CD4-positive, alpha-beta T cell (primary cell): ENCODE measurements around the gene TSC2. TPM values are rescaled to one million over a fixed set of nuclear protein-coding genes. Genes with fewer than 3 reads are reported as not detected.

Experiments
- ATAC-seq: fragments of 200-7000 bp; cut with Tn5 transposase; one replicate; pipeline ENCODE4 v1.10.0; 2022; ENCODE audit warnings: mild to moderate bottlenecking; ENCODE audit not compliant: poor library complexity
- CTCF ChIA-PET: fragments of 350-600 bp; sonication (Branson Sonifier 250); formaldehyde crosslinking; loops from one replicate; lab custom pipeline; 2021; ENCODE audit warnings: antibody characterized with exemption, inconsistent platforms; lab: Charles Lee
- POLR2A ChIA-PET: fragments of 350-600 bp; sonication (Branson Sonifier 250); formaldehyde crosslinking; loops from one replicate; lab custom pipeline; 2021; ENCODE audit warnings: antibody characterized with exemption, inconsistent platforms; lab: Charles Lee
- DNase-seq, 14 experiments: peaks; one replicate each; pipeline ENCODE4 v3.0.0-alpha.2; 2013 to 2020; ENCODE audit warnings: mixed read lengths in 2 of 14
- H3K27ac ChIP-seq, 2 donors: one replicate each; pipeline versions ENCODE4 v1.5.1 to v1.7.0; 2013; ENCODE audit warnings: low read length in 2 of 2, low read depth in 1 of 2, mild to moderate bottlenecking in 1 of 2
- H3K27me3 ChIP-seq, 2 experiments: 1 replicate in 1 of 2; 2 replicates in 1 of 2; pipeline versions ENCODE4 v1.6.1 to v1.7.0; 2013; ENCODE audit warnings: low read length in 2 of 2, control low read depth in 1 of 2, mild to moderate bottlenecking in 1 of 2, moderate library complexity in 1 of 2; ENCODE audit not compliant: insufficient read depth in 2 of 2, control insufficient read depth in 1 of 2
- H3K36me3 ChIP-seq: one replicate; pipeline ENCODE4 v1.6.1; 2013; ENCODE audit warnings: low read length, control low read depth; ENCODE audit not compliant: insufficient read depth
- H3K4me1 ChIP-seq: one replicate; pipeline ENCODE4 v1.6.1; 2013; ENCODE audit warnings: low read length, control low read depth; ENCODE audit not compliant: insufficient read depth
- H3K4me3 ChIP-seq: one replicate; pipeline ENCODE4 v1.5.1; 2013; ENCODE audit warnings: mild to moderate bottlenecking, low read length, moderate library complexity
- H3K9me3 ChIP-seq, 2 experiments: 1 replicate in 1 of 2; 2 replicates in 1 of 2; pipeline versions ENCODE4 v1.6.1 to v1.7.0; 2013; ENCODE audit warnings: low read length in 2 of 2, mild to moderate bottlenecking in 2 of 2, control low read depth in 1 of 2, moderate library complexity in 1 of 2; ENCODE audit not compliant: control insufficient read depth in 1 of 2, insufficient read depth in 1 of 2
- H3K27ac Mint-ChIP-seq: one replicate; pipeline ENCODE4 v1.8.0; 2020; ENCODE audit warnings: mixed read lengths
- H3K27me3 Mint-ChIP-seq: one replicate; pipeline ENCODE4 v1.8.0; 2021; ENCODE audit warnings: mixed read lengths
- H3K36me3 Mint-ChIP-seq: one replicate; pipeline ENCODE4 v1.8.0; 2021; ENCODE audit warnings: low read depth, mixed read lengths
- H3K4me1 Mint-ChIP-seq: one replicate; pipeline ENCODE4 v1.8.0; 2021; ENCODE audit warnings: low read depth, mixed read lengths
- H3K4me3 Mint-ChIP-seq: one replicate; pipeline ENCODE4 v1.8.0; 2020; ENCODE audit warnings: mild to moderate bottlenecking, mixed read lengths
- H3K9me3 Mint-ChIP-seq: one replicate; pipeline ENCODE4 v1.8.0; 2020; ENCODE audit warnings: mixed read lengths
- intact Hi-C, 2 experiments: fragments of 100-400 bp; cut with DNase I in 1 of 2; cut with micrococcal nuclease in 1 of 2; formaldehyde crosslinking; loops; one replicate each; pipeline versions ENCODE4 v1.15.1 to v1.9.0; 2023 to 2025; cut with DNase I, micrococcal nuclease
- total RNA-seq, 174 experiments: library from RNA in 2 of 174; stranded (reverse) in 2 of 174; gene quantifications; one replicate each; pipeline ENCODE4 v1.2.3 and lab custom pipeline; 2021 to 2026
- TF ChIP-seq, protein P1 (sequence below): fragments of 200-600 bp; IDR thresholded peaks from one replicate; pipeline ENCODE4 v1.8.0; 2022; ENCODE audit warnings: antibody characterized with exemption, mild to moderate bottlenecking

Gene TSC2
- total RNA-seq, 2 experiments from 2014 or later = 83.0 to 85.0 TPM

- peaks cover 62% of the 10 kb centered on the region for H3K36me3 ChIP-seq
- DNase-seq (no peak), ATAC-seq (no peak)
- peaks cover 27% of the 10 kb centered on the region for H3K36me3 Mint-ChIP-seq
- no peak overlapping the region for H3K4me3 ChIP-seq
- no peak overlapping the region for H3K27ac ChIP-seq
- H3K27me3 Mint-ChIP-seq = no peaks in the 10 kb centered on the region
- TF ChIP-seq, protein P1, sequence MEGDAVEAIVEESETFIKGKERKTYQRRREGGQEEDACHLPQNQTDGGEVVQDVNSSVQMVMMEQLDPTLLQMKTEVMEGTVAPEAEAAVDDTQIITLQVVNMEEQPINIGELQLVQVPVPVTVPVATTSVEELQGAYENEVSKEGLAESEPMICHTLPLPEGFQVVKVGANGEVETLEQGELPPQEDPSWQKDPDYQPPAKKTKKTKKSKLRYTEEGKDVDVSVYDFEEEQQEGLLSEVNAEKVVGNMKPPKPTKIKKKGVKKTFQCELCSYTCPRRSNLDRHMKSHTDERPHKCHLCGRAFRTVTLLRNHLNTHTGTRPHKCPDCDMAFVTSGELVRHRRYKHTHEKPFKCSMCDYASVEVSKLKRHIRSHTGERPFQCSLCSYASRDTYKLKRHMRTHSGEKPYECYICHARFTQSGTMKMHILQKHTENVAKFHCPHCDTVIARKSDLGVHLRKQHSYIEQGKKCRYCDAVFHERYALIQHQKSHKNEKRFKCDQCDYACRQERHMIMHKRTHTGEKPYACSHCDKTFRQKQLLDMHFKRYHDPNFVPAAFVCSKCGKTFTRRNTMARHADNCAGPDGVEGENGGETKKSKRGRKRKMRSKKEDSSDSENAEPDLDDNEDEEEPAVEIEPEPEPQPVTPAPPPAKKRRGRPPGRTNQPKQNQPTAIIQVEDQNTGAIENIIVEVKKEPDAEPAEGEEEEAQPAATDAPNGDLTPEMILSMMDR = no peak
- no peaks in the 10 kb centered on the region for H3K9me3 ChIP-seq
- ChIA-PET CTCF (no interaction called here), POLR2A (no interaction called here)
- H3K27ac Mint-ChIP-seq = no peak overlapping the region
- H3K4me1 Mint-ChIP-seq = no peaks in the 10 kb centered on the region
- no peaks in the 10 kb centered on the region for H3K4me1 ChIP-seq
- no peak overlapping the region for H3K4me3 Mint-ChIP-seq
- no peaks in the 10 kb centered on the region for H3K9me3 Mint-ChIP-seq
- intact Hi-C loops = no loop called here
- no peaks in the 10 kb centered on the region for H3K27me3 ChIP-seq
Observed at GRCh38 chr16:2060346-2060745, 12.6 kb downstream of the TSC2 start.

DNA sequence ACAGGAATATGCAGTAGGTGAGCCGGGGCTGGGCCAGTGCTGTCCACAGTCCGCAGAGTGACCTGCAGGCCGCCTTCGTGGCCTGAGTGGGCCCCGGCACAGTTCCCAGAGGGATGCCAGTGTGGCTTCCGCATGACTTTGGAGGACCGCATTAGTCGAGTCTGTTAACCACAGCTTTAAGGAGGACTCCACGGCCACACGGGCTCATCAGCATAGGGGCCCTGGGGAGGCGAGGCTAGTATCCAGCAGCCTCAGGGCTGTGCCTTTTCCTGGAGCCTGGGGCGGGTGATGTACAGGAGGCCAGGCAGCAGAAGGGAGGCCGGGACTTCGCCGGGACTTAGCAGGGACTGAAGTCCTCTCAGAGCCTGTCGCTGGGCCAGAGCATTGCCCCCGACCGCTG, 13.2 kb downstream of the TSC2 start:
- no peaks in the 10 kb centered on the region for H3K27me3 ChIP-seq
- no peak overlapping the region for H3K4me3 ChIP-seq
- Mint-ChIP-seq H3K9me3 (no peaks in the 10 kb centered on the region), H3K4me3 (no peak overlapping the region), H3K36me3 (peaks cover 28% of the 10 kb centered on the region), H3K27me3 (no peaks in the 10 kb centered on the region), H3K27ac (no peak overlapping the region), H3K4me1 (no peaks in the 10 kb centered on the region)
- ChIA-PET CTCF (no interaction called here), POLR2A (no interaction called here)
- peaks cover 65% of the 10 kb centered on the region for H3K36me3 ChIP-seq
- ATAC-seq (no peak), DNase-seq (no peak)
- no peaks in the 10 kb centered on the region for H3K9me3 ChIP-seq
- H3K27ac ChIP-seq = no peak overlapping the region
- intact Hi-C loops = no loop called here
- TF ChIP-seq, protein P1 = no peak
- H3K4me1 ChIP-seq = no peaks in the 10 kb centered on the region

- H3K27me3 Mint-ChIP-seq = no peaks in the 10 kb centered on the region
- TF ChIP-seq, protein P1 = no peak
- H3K4me3 ChIP-seq = no peak overlapping the region
- POLR2A ChIA-PET = no interaction called here
- no peaks in the 10 kb centered on the region for H3K9me3 Mint-ChIP-seq
- no peak overlapping the region for H3K4me3 Mint-ChIP-seq
- H3K36me3 Mint-ChIP-seq = peaks cover 30% of the 10 kb centered on the region
- DNase-seq (no peak), ATAC-seq (no peak)
- H3K27ac Mint-ChIP-seq = no peak overlapping the region
- H3K36me3 ChIP-seq = peaks cover 65% of the 10 kb centered on the region
- H3K27ac ChIP-seq = no peak overlapping the region
- intact Hi-C loops = no loop called here
- H3K4me1 Mint-ChIP-seq = no peaks in the 10 kb centered on the region
- no peaks in the 10 kb centered on the region for H3K9me3 ChIP-seq
- no peaks in the 10 kb centered on the region for H3K27me3 ChIP-seq
- H3K4me1 ChIP-seq = no peaks in the 10 kb centered on the region
- CTCF ChIA-PET = no interaction called here
Observed at GRCh38 chr16:2061526-2061925, 13.7 kb downstream of the TSC2 start.
